Measurements from ENCODE around the gene CTSH. TPM values are rescaled to one million over a fixed set of nuclear protein-coding genes. Genes with fewer than 3 reads are reported as not detected.

CTSH gene
- total RNA-seq (2022; extraction: Qiagen RNA extraction; ENCODE audit: low read depth), result 43.4 to 51.9 TPM (median 46.2 TPM) in 5 replicates

GRCh38 chr15:78944669-78945407 is at the start of gene CTSH:
TSS of gene CTSH (minus strand) at chr15:78945046. CDS start at chr15:78944981, 65 bp downstream.

GRCh38 chr15:78872155-78872971 is 72.5 kb downstream of the CTSH start, which contains the start of gene MORF4L1:
TSS of gene MORF4L1 (plus strand) at chr15:78872890. CDS start at chr15:78873018, 128 bp downstream.

Other genes with a start within 250 kb of the CTSH start
- 2.5 to 4.7 TPM (median 3.6 TPM) in 5 replicates for gene ADAMTS7, start 133.6 kb downstream of the CTSH start, total RNA-seq (2022; extraction: Qiagen RNA extraction; ENCODE audit: low read depth)
- 355 to 719 TPM (median 379 TPM) in 5 replicates for gene MORF4L1, start 72.2 kb downstream of the CTSH start, total RNA-seq (2022; extraction: Qiagen RNA extraction; ENCODE audit: low read depth)
- gene RASGRF1, start 145.7 kb upstream of the CTSH start, total RNA-seq (2022; extraction: Qiagen RNA extraction; ENCODE audit: low read depth), result 0.23 to 0.66 TPM (median 0.35 TPM) in 5 replicates